HG03565 (cell line): ENCODE results near the gene CELF4.
A peak's percentile ranks its signal among the peaks of the same experiment; 100 is the strongest.

Source experiments
- ATAC-seq: cut with Tn5 transposase; IDR thresholded peaks from one replicate; pipeline ENCODE4 v1.9.1; 2021; ENCODE audit warnings: mild to moderate bottlenecking, moderate library complexity; ENCODE audit not compliant: unreplicated experiment

The CELF4 gene

GRCh38 chr18:37574113-37574512, 8.5 kb upstream of the CELF4 start:
- no peak for ATAC-seq

- ATAC-seq = no peak
Observed at GRCh38 chr18:37572736-37573135, 7.1 kb upstream of the CELF4 start.

- ATAC-seq = no peak
Observed at GRCh38 chr18:37571266-37571665, 5.7 kb upstream of the CELF4 start.

- ATAC-seq = no peak
Observed at GRCh38 chr18:37570336-37570930, 4.8 kb upstream of the CELF4 start.

- no peak for ATAC-seq
Observed at GRCh38 chr18:37568671-37569070, 3.1 kb upstream of the CELF4 start.

- ATAC-seq = no peak
Observed at GRCh38 chr18:37567994-37568359, 2.4 kb upstream of the CELF4 start.

GRCh38 chr18:37567061-37567993, 1.7 kb upstream of the CELF4 start:
- ATAC-seq = no peak

- no peak for ATAC-seq
Observed at GRCh38 chr18:37566479-37567060, 972 bp upstream of the CELF4 start.

GRCh38 chr18:37565977-37566478, 430 bp upstream of the CELF4 start:
- ATAC-seq = no peak

- ATAC-seq = no peak
Observed at GRCh38 chr18:37564711-37565100, 892 bp downstream of the CELF4 start.

- no peak for ATAC-seq
Observed at GRCh38 chr18:37563931-37564392, 1.6 kb downstream of the CELF4 start.

- ATAC-seq = no peak
Observed at GRCh38 chr18:37561986-37562385, 3.6 kb downstream of the CELF4 start.

GRCh38 chr18:37560003-37560402, 5.6 kb downstream of the CELF4 start:
- no peak for ATAC-seq

- peak; percentile 40 for ATAC-seq
Observed at GRCh38 chr18:37559194-37559593, 6.4 kb downstream of the CELF4 start.

- no peak for ATAC-seq
Observed at GRCh38 chr18:37554399-37554787, 11.2 kb downstream of the CELF4 start.

- ATAC-seq = no peak
Observed at GRCh38 chr18:37553633-37554398, 11.8 kb downstream of the CELF4 start.

- ATAC-seq = no peak
Observed at GRCh38 chr18:37552286-37552685, 13.3 kb downstream of the CELF4 start.

- ATAC-seq = no peak
Observed at GRCh38 chr18:37551846-37552245, 13.8 kb downstream of the CELF4 start.

- ATAC-seq = no peak
Observed at GRCh38 chr18:37551249-37551648, 14.3 kb downstream of the CELF4 start.

- no peak for ATAC-seq
Observed at GRCh38 chr18:37550118-37550875, 15.3 kb downstream of the CELF4 start.
